GM19467 (cell line): ENCODE results near the gene EFCAB6.

ENCODE experiments used
- ATAC-seq: cut with Tn5 transposase; IDR thresholded peaks from one replicate; pipeline ENCODE4 v1.9.1; 2021; ENCODE audit warnings: mild to moderate bottlenecking, moderate library complexity; ENCODE audit not compliant: unreplicated experiment

The EFCAB6 gene

GRCh38 chr22:43511276-43511910, 300.7 kb downstream of the EFCAB6 start:
- no peak for ATAC-seq

GRCh38 chr22:43510281-43511070, 301.6 kb downstream of the EFCAB6 start:
- ATAC-seq, result no peak

GRCh38 chr22:43509337-43509736, 302.8 kb downstream of the EFCAB6 start:
- no peak for ATAC-seq

GRCh38 chr22:43508489-43508888, 303.6 kb downstream of the EFCAB6 start:
- ATAC-seq, result no peak

- no peak for ATAC-seq
Observed at GRCh38 chr22:43507235-43507634, 304.9 kb downstream of the EFCAB6 start.

- no peak for ATAC-seq
Observed at GRCh38 chr22:43506487-43506886, 305.6 kb downstream of the EFCAB6 start.

- ATAC-seq, result no peak
Observed at GRCh38 chr22:43505896-43506295, 306.2 kb downstream of the EFCAB6 start.

GRCh38 chr22:43505423-43505822, 306.7 kb downstream of the EFCAB6 start:
- no peak for ATAC-seq

- ATAC-seq, result no peak
Observed at GRCh38 chr22:43504666-43505261, 307.3 kb downstream of the EFCAB6 start.

- ATAC-seq, result no peak
Observed at GRCh38 chr22:43504068-43504467, 308.0 kb downstream of the EFCAB6 start.

GRCh38 chr22:43502306-43502874, 309.7 kb downstream of the EFCAB6 start:
- no peak for ATAC-seq

GRCh38 chr22:43501878-43502277, 310.2 kb downstream of the EFCAB6 start:
- ATAC-seq, result no peak

GRCh38 chr22:43500792-43501785, 311.0 kb downstream of the EFCAB6 start:
- no peak for ATAC-seq

- ATAC-seq, result no peak
Observed at GRCh38 chr22:43498856-43499253, 313.2 kb downstream of the EFCAB6 start.

- no peak for ATAC-seq
Observed at GRCh38 chr22:43497956-43498855, 313.9 kb downstream of the EFCAB6 start.

GRCh38 chr22:43493297-43493696, 318.8 kb downstream of the EFCAB6 start:
- no peak for ATAC-seq

GRCh38 chr22:43491737-43492136, 320.4 kb downstream of the EFCAB6 start:
- ATAC-seq, result no peak

- ATAC-seq, result no peak
Observed at GRCh38 chr22:43491177-43491576, 320.9 kb downstream of the EFCAB6 start.

GRCh38 chr22:43490311-43490710, 321.8 kb downstream of the EFCAB6 start:
- no peak for ATAC-seq

GRCh38 chr22:43488937-43489336, 323.2 kb downstream of the EFCAB6 start:
- ATAC-seq, result no peak
